ENCODE measurements around the gene NTF4. TPM values are rescaled to one million over a fixed set of nuclear protein-coding genes. Genes with fewer than 3 reads are reported as not detected.

Gene NTF4
- total and polyA plus RNA-seq, 2 of the 4 experiments (the other 2 are of a cell fraction): 0.09 to 0.18 TPM

DNA sequence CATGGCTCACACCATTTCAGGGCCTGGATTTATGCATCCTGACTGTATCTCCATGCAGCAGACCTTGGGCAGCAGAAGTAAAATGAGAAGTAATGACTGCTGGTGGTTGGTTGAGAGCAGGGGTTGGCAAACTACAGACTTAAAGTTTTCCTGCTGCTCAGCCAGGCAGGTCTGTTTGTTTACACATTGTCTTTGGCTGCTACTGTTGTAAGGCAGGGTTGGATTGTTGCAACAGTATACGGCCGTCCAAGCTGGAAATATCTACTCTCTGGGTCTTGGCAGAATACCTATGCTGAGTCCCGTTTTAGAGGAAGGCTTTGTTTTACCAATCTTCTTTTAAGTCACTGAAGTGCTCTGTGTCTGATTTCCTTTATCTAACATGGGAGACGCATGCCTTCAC lies 34.2 kb upstream of the NTF4 start:
- Histone ChIP-seq H3K9me1 (ENCODE audit: insufficient read depth, low read length) (no peaks in the 10 kb centered on the region), H2AK5ac (ENCODE audit: low read depth, low read length) (no peak overlapping the region), H2AFZ (replicated peaks; ENCODE audit: low read length, poor library complexity) (no peak overlapping the region), H3K27ac (ENCODE audit: insufficient read depth, low read length) (no peak overlapping the region), H3K4ac (ENCODE audit: low read depth, low read length) (no peak overlapping the region), H3K14ac (replicated peaks; ENCODE audit: low read depth, low read length) (no peak overlapping the region), H2BK20ac (ENCODE audit: low read depth, low read length) (no peak overlapping the region), H3K9ac (ENCODE audit: low read depth, low read length) (no peak overlapping the region), H3K79me1 (ENCODE audit: low read depth in 1 of 2, low read length in 2 of 2) (peaks cover 41 to 55% of the 10 kb centered on the region in 2 experiments), H4K91ac (ENCODE audit: insufficient read depth, low read depth, low read length) (no peak overlapping the region), H3K27me3 (ENCODE audit: control insufficient read depth, insufficient read depth, low read length) (no peaks in the 10 kb centered on the region), H3K4me2 (ENCODE audit: low read depth, low read length) (no peak overlapping the region), H4K8ac (ENCODE audit: low read depth in 2 of 2, low read length in 2 of 2) (no peak overlapping the region), H3K56ac (ENCODE audit: extremely low read depth, insufficient read depth, low read length) (no peak overlapping the region), H2BK5ac (ENCODE audit: low read depth, low read length, poor library complexity, severe bottlenecking) (no peak overlapping the region), H3K4me3 (ENCODE audit: insufficient read depth, low read depth, low read length) (no peak overlapping the region), H3K23ac (ENCODE audit: low read depth, low read length) (no peak overlapping the region), H4K20me1 (ENCODE audit: insufficient read depth, low read length) (peaks cover 67% of the 10 kb centered on the region), H3K36me3 (ENCODE audit: control insufficient read depth, insufficient read depth, low read length) (peaks cover 70% of the 10 kb centered on the region), H2BK15ac (ENCODE audit: low read depth, low read length) (no peak overlapping the region), H3K9me3 (ENCODE audit: control insufficient read depth, insufficient read depth, low read length) (no peaks in the 10 kb centered on the region), H3K4me1 (ENCODE audit: control insufficient read depth, insufficient read depth, low read length) (no peaks in the 10 kb centered on the region), H2BK120ac (ENCODE audit: low read depth, low read length) (no peak overlapping the region), H2AK9ac (replicated peaks; ENCODE audit: low read depth, low read length, poor library complexity) (no peak overlapping the region), H4K5ac (ENCODE audit: low read depth, low read length) (no peak overlapping the region), H3K18ac (ENCODE audit: low read depth, low read length) (no peak overlapping the region)
- TF ChIP-seq CTCF (conservative IDR thresholded peaks at IDR 0.05; ENCODE audit: low read depth, low read length) (no peak), CEBPB (IDR thresholded peaks at IDR 0.05; ENCODE audit: low read depth, low read length) (no peak)
- no peak for DNase-seq
- WGBS, 2 experiments (ENCODE audit: extremely low coverage in 2 of 2, insufficient read length in 1 of 2): 80% methylated on average over 1 of the region's 4 CpGs; no CpG with 5 or more reads in 1 of the 2 experiments
- ChIA-PET POLR2A (ENCODE audit: unreplicated experiment) (no interaction called here), CTCF (interaction anchor here (1.0 to 2.3 kb wide), 4 partner anchors 12 to 118 kb away, joined by 3 to 13 read pairs (median 4); partner anchors contain the start of gene LIN7B)
- intact Hi-C loops (cut with micrococcal nuclease) (loop anchor here (1.0 kb wide), 1 partner anchor 48 kb away; no protein-coding TSS in a partner anchor), dilution Hi-C loops (cut with HindIII; ENCODE audit: low sequenced_read_pairs, unreplicated experiment) (no loop called here), in situ Hi-C loops (cut with MboI; ENCODE audit: low sequenced_read_pairs) (loop anchor here (5.0 kb wide), 1 partner anchor 104 kb away; no protein-coding TSS in a partner anchor)
- ATAC-seq (ENCODE audit: low read depth): no peak
- BruUV-seq (replicated peaks): no TSS peak
